ENCODE results near the gene GRIK2.

The GRIK2 gene

DNA sequence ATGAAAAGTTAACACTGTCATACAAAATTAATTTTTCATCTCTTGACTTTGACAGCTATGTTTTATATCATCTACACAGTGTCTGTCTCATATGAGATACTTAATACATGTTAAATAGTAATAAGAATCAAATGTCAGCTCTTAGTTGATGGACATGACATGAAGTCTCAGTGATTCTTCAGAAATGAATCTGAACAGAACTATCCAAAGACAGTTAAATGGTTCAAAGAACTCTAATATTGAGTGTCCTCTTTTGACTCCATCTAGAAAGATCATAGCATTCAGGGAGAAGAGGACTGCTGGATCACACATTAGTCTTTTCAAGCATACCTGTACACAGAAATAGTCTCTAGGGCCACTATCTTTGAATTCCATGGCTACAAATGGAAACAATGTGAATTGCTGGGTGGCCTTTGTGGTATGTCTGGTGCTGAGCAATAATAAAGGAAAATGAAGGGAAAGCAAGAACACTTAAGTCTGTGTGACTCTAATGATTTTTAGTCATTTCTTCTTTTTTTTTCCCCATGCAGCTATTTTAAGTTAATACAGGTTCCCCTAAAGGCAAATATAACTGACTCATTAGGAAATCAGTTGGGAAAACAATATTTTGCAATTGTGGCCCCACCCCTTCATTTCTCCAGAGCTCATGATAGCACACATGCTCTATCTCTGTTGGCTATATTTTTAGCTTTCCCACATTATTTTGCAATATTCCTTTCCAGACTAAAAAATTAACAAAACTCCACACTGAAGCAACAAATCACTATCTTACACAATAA lies 367.5 kb downstream of the GRIK2 start:
- no peaks in the 10 kb centered on the region for H3K79me2 ChIP-seq (ENCODE audit: control insufficient read depth, insufficient read depth, low read length, poor library complexity)
- H2AK5ac ChIP-seq (ENCODE audit: low read length) = no peak overlapping the region
- no peak overlapping the region for H4K91ac ChIP-seq (ENCODE audit: low read depth, low read length)
- no peaks in the 10 kb centered on the region for H3K27me3 ChIP-seq (ENCODE audit: insufficient read depth, low read length)
- no peak overlapping the region for H3K27ac ChIP-seq (ENCODE audit: low read depth, low read length)
- H2BK5ac ChIP-seq (ENCODE audit: low read depth, low read length, poor library complexity) = no peak overlapping the region
- no peak overlapping the region for H3K4me2 ChIP-seq (ENCODE audit: low read length)
- no peak overlapping the region for H2AFZ ChIP-seq (ENCODE audit: insufficient read depth, low read length, poor library complexity)
- no peak overlapping the region for H4K12ac ChIP-seq (ENCODE audit: low read depth, low read length)
- DNase-seq = peak; percentile 86 to 94
- no peak overlapping the region for H2BK120ac ChIP-seq (ENCODE audit: insufficient read depth, low read length, poor library complexity)
- H3K23ac ChIP-seq (ENCODE audit: low read length) = no peak overlapping the region
- H3K4ac ChIP-seq (ENCODE audit: low read depth, low read length) = no peak overlapping the region
- H3K9me3 ChIP-seq (ENCODE audit: insufficient read depth, low read depth, low read length) = no peaks in the 10 kb centered on the region
- H2BK12ac ChIP-seq (ENCODE audit: low read length) = no peak overlapping the region
- no peaks in the 10 kb centered on the region for H3K79me1 ChIP-seq (ENCODE audit: low read length)
- no peaks in the 10 kb centered on the region for H3K36me3 ChIP-seq (ENCODE audit: control insufficient read depth in 1 of 2, insufficient read depth in 2 of 2, low read length in 2 of 2)
- H3K9ac ChIP-seq (ENCODE audit: low read length) = no peak overlapping the region
- H3K4me1 ChIP-seq (ENCODE audit: control insufficient read depth in 1 of 2, insufficient read depth in 2 of 2, low read length in 2 of 2) = no peaks in the 10 kb centered on the region
- no peak overlapping the region for H3K4me3 ChIP-seq (ENCODE audit: low read depth, low read length)
- H3K18ac ChIP-seq (ENCODE audit: low read length) = no peak overlapping the region
- no peak overlapping the region for H4K8ac ChIP-seq (ENCODE audit: low read depth, low read length)
- H3K14ac ChIP-seq (ENCODE audit: low read length) = no peak overlapping the region

DNA sequence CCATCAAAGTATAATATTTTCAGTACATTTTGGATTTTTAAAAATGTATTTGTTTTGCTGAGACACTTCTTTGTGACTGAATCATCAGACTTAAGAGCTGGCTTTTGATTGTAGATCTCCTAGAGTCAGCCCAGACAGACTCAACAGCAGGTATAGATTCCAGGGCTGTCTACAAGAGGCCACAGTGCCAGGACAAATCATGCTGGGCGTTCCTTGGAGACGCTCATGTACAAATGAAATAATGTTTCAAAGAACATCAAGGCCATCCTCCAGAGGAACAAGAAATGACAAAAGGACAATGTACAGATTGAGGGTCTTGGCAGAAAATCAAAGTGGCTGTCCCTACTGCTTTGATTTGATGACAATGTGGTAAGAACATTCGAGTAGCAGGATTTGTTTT lies 369.3 kb downstream of the GRIK2 start:
- no peaks in the 10 kb centered on the region for H3K9me3 ChIP-seq (ENCODE audit: insufficient read depth, low read depth, low read length)
- H3K79me1 ChIP-seq (ENCODE audit: low read length) = no peaks in the 10 kb centered on the region
- no peak overlapping the region for H2BK120ac ChIP-seq (ENCODE audit: insufficient read depth, low read length, poor library complexity)
- H3K14ac ChIP-seq (ENCODE audit: low read length) = no peak overlapping the region
- no peak overlapping the region for H3K27ac ChIP-seq (ENCODE audit: low read depth, low read length)
- no peak overlapping the region for H3K18ac ChIP-seq (ENCODE audit: low read length)
- no peak overlapping the region for H3K4me3 ChIP-seq (ENCODE audit: low read depth, low read length)
- WGBS (ENCODE audit: extremely low coverage, insufficient coverage, insufficient read length) = no CpG with 5 or more reads among the region's 3 CpGs
- DNase-seq = peak; percentile 54 to 62
- H3K4me1 ChIP-seq (ENCODE audit: control insufficient read depth in 1 of 2, insufficient read depth in 2 of 2, low read length in 2 of 2) = no peaks in the 10 kb centered on the region
- no peak overlapping the region for H3K23ac ChIP-seq (ENCODE audit: low read length)
- no peak overlapping the region for H4K12ac ChIP-seq (ENCODE audit: low read depth, low read length)
- H4K91ac ChIP-seq (ENCODE audit: low read depth, low read length) = no peak overlapping the region
- no peak overlapping the region for H3K4ac ChIP-seq (ENCODE audit: low read depth, low read length)
- H3K36me3 ChIP-seq (ENCODE audit: control insufficient read depth in 1 of 2, insufficient read depth in 2 of 2, low read length in 2 of 2) = no peaks in the 10 kb centered on the region
- H2BK5ac ChIP-seq (ENCODE audit: low read depth, low read length, poor library complexity) = no peak overlapping the region
- no peak overlapping the region for H3K9ac ChIP-seq (ENCODE audit: low read length)
- H3K79me2 ChIP-seq (ENCODE audit: control insufficient read depth, insufficient read depth, low read length, poor library complexity) = no peaks in the 10 kb centered on the region
- H3K4me2 ChIP-seq (ENCODE audit: low read length) = no peak overlapping the region
- no peak overlapping the region for H2AFZ ChIP-seq (ENCODE audit: insufficient read depth, low read length, poor library complexity)
- H3K27me3 ChIP-seq (ENCODE audit: insufficient read depth, low read length) = no peaks in the 10 kb centered on the region
- H2BK12ac ChIP-seq (ENCODE audit: low read length) = no peak overlapping the region
- H2AK5ac ChIP-seq (ENCODE audit: low read length) = no peak overlapping the region
- no peak overlapping the region for H4K8ac ChIP-seq (ENCODE audit: low read depth, low read length)

DNA sequence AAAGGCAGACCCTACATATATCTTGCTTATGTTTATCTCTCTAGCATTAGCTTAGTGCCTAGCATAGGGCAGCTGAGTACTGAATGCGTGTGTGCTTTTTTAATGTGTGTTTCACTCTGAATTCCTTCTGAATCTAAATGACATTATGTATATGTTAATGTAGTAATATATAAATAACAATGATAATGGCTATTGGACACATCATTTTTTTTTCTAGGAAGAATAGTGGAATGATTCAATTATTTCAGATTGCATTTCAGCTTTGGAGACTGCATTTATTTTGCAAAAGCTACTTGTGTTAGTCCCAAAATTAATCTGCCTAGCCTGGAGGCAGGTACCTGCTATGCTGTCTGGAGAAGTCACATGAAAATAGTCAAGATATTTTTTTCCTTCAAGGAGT lies 371.8 kb downstream of the GRIK2 start:
- Histone ChIP-seq H2BK12ac (ENCODE audit: low read length) (no peak overlapping the region), H4K91ac (ENCODE audit: low read depth, low read length) (no peak overlapping the region), H3K9ac (ENCODE audit: low read length) (no peak overlapping the region), H2BK5ac (ENCODE audit: low read depth, low read length, poor library complexity) (no peak overlapping the region), H3K79me2 (ENCODE audit: control insufficient read depth, insufficient read depth, low read length, poor library complexity) (no peaks in the 10 kb centered on the region), H3K23ac (ENCODE audit: low read length) (no peak overlapping the region), H3K27ac (ENCODE audit: low read depth, low read length) (no peak overlapping the region), H3K4me3 (ENCODE audit: low read depth, low read length) (no peak overlapping the region), H3K27me3 (ENCODE audit: insufficient read depth, low read length) (no peaks in the 10 kb centered on the region), H4K12ac (ENCODE audit: low read depth, low read length) (no peak overlapping the region), H3K79me1 (ENCODE audit: low read length) (no peaks in the 10 kb centered on the region), H2BK120ac (ENCODE audit: insufficient read depth, low read length, poor library complexity) (no peak overlapping the region), H3K36me3 (ENCODE audit: control insufficient read depth in 1 of 2, insufficient read depth in 2 of 2, low read length in 2 of 2) (no peaks in the 10 kb centered on the region), H3K4ac (ENCODE audit: low read depth, low read length) (no peak overlapping the region), H3K9me3 (ENCODE audit: insufficient read depth, low read depth, low read length) (no peaks in the 10 kb centered on the region), H3K4me1 (ENCODE audit: control insufficient read depth in 1 of 2, insufficient read depth in 2 of 2, low read length in 2 of 2) (no peaks in the 10 kb centered on the region), H2AFZ (ENCODE audit: insufficient read depth, low read length, poor library complexity) (no peak overlapping the region), H3K18ac (ENCODE audit: low read length) (no peak overlapping the region), H2AK5ac (ENCODE audit: low read length) (no peak overlapping the region), H3K14ac (ENCODE audit: low read length) (no peak overlapping the region), H3K4me2 (ENCODE audit: low read length) (no peak overlapping the region), H4K8ac (ENCODE audit: low read depth, low read length) (no peak overlapping the region)
- DNase-seq = no peak
- WGBS (ENCODE audit: extremely low coverage, insufficient coverage, insufficient read length) = no CpG with 5 or more reads among the region's 1 CpG

DNA sequence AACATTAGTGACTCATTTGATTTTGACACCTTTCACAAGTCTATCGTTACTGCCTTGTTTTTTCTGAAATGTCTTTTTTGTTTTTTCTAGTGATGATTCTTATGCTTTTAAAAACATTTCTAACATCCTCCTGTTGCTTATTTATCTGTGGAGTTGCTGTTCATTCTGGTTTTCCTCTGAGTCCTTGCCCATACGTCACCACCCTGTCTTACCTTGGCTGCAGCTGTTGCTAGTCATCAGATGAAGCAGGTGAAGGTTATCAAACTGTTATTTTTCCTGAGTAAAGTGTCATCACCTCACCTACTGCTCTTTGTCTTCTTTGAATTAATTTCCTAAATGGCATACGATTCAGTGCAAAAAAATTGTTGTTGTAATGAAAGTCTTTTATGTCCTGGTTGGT lies 376.6 kb downstream of the GRIK2 start:
- Histone ChIP-seq H3K9me3 (ENCODE audit: insufficient read depth, low read depth, low read length) (no peaks in the 10 kb centered on the region), H3K4me1 (ENCODE audit: control insufficient read depth in 1 of 2, insufficient read depth in 2 of 2, low read length in 2 of 2) (no peaks in the 10 kb centered on the region), H3K79me2 (ENCODE audit: control insufficient read depth, insufficient read depth, low read length, poor library complexity) (no peaks in the 10 kb centered on the region), H2BK120ac (ENCODE audit: insufficient read depth, low read length, poor library complexity) (no peak overlapping the region), H3K4me3 (ENCODE audit: low read depth, low read length) (no peak overlapping the region), H2BK12ac (ENCODE audit: low read length) (no peak overlapping the region), H2AK5ac (ENCODE audit: low read length) (no peak overlapping the region), H3K36me3 (ENCODE audit: control insufficient read depth in 1 of 2, insufficient read depth in 2 of 2, low read length in 2 of 2) (no peaks in the 10 kb centered on the region), H3K4ac (ENCODE audit: low read depth, low read length) (no peak overlapping the region), H4K91ac (ENCODE audit: low read depth, low read length) (no peak overlapping the region), H3K18ac (ENCODE audit: low read length) (no peak overlapping the region), H3K23ac (ENCODE audit: low read length) (no peak overlapping the region), H2AFZ (ENCODE audit: insufficient read depth, low read length, poor library complexity) (no peak overlapping the region), H3K79me1 (ENCODE audit: low read length) (no peaks in the 10 kb centered on the region), H3K9ac (ENCODE audit: low read length) (no peak overlapping the region), H3K14ac (ENCODE audit: low read length) (no peak overlapping the region), H4K12ac (ENCODE audit: low read depth, low read length) (no peak overlapping the region), H3K27ac (ENCODE audit: low read depth, low read length) (no peak overlapping the region), H4K8ac (ENCODE audit: low read depth, low read length) (no peak overlapping the region), H2BK5ac (ENCODE audit: low read depth, low read length, poor library complexity) (no peak overlapping the region), H3K4me2 (ENCODE audit: low read length) (no peak overlapping the region), H3K27me3 (ENCODE audit: insufficient read depth, low read length) (no peaks in the 10 kb centered on the region)
- WGBS (ENCODE audit: extremely low coverage, insufficient coverage, insufficient read length) = no CpG with 5 or more reads among the region's 3 CpGs
- DNase-seq = no peak

Data from trophoblast cell (in vitro differentiated cells and primary cell).